Endodermal cell (in vitro differentiated cells): Measurements from ENCODE around the gene ETV6. TPM values are rescaled to one million over a fixed set of nuclear protein-coding genes. Genes with fewer than 3 reads are reported as not detected.

Experiments used
- DNase-seq: peaks from one replicate; pipeline ENCODE4 v3.0.0-alpha.2; 2017
- H3K27ac ChIP-seq: 2 replicates; pipeline ENCODE4 v1.5.1; 2013; ENCODE audit warnings: mild to moderate bottlenecking, low read depth, low read length, moderate library complexity
- H3K27me3 ChIP-seq: 2 replicates; pipeline ENCODE4 v1.6.1; 2013; ENCODE audit warnings: mild to moderate bottlenecking, low read length, moderate library complexity; ENCODE audit not compliant: insufficient read depth, control insufficient read depth, poor library complexity, severe bottlenecking
- H3K36me3 ChIP-seq: 2 replicates; pipeline ENCODE4 v1.7.0; 2013; ENCODE audit warnings: mild to moderate bottlenecking, low read length, moderate library complexity; ENCODE audit not compliant: control insufficient read depth, insufficient read depth
- H3K4me1 ChIP-seq: one replicate; pipeline ENCODE4 v1.7.0; 2013; ENCODE audit warnings: low read length; ENCODE audit not compliant: control insufficient read depth, insufficient read depth
- H3K4me3 ChIP-seq: 2 replicates; pipeline ENCODE4 v1.5.1; 2013; ENCODE audit warnings: mild to moderate bottlenecking, low read length, moderate library complexity
- H3K9ac ChIP-seq: 2 replicates; pipeline ENCODE4 v1.6.1; 2013; ENCODE audit warnings: mild to moderate bottlenecking, low read length, moderate library complexity; ENCODE audit not compliant: poor library complexity, severe bottlenecking; ENCODE audit errors: extremely low read depth
- H3K9me3 ChIP-seq: 2 replicates; pipeline ENCODE4 v1.6.1; 2013; ENCODE audit warnings: mild to moderate bottlenecking, low read length, moderate library complexity; ENCODE audit not compliant: control insufficient read depth
- H3K27ac Mint-ChIP-seq: 2 replicates; pipeline ENCODE4 v1.8.0; 2020; ENCODE audit warnings: mixed read lengths
- H3K27me3 Mint-ChIP-seq: 2 replicates; pipeline ENCODE4 v1.8.0; 2021; ENCODE audit warnings: mild to moderate bottlenecking, mixed read lengths; ENCODE audit not compliant: insufficient read depth
- H3K36me3 Mint-ChIP-seq: 2 replicates; pipeline ENCODE4 v1.8.0; 2020; ENCODE audit warnings: low read depth, mixed read lengths
- H3K4me1 Mint-ChIP-seq: 2 replicates; pipeline ENCODE4 v1.8.0; 2020; ENCODE audit warnings: mixed read lengths
- H3K4me3 Mint-ChIP-seq: 2 replicates; pipeline ENCODE4 v1.8.0; 2020; ENCODE audit warnings: mild to moderate bottlenecking, moderate library complexity, mixed read lengths
- H3K9me3 Mint-ChIP-seq: 2 replicates; pipeline ENCODE4 v1.8.0; 2020; ENCODE audit warnings: mild to moderate bottlenecking, mixed read lengths
- CTCF ChIP-seq: fragments of 200-600 bp; sonication (generic); conservative IDR thresholded peaks from 2 replicates; pipeline ENCODE4 v1.5.0; 2021; ENCODE audit warnings: antibody characterized with exemption, mild to moderate bottlenecking
- WGBS, 2 experiments: methylation state at CpG; one replicate each; pipeline versions ENCODE4 v1.1.5 to v1.1.7; 2013; ENCODE audit warnings: missing lambda C conversion rate in 2 of 2, mixed read lengths in 1 of 2; ENCODE audit not compliant: insufficient coverage in 1 of 2, insufficient read length in 1 of 2; 5-methylcytosine and 5-hydroxymethylcytosine counted together
- total RNA-seq, 2 donors: library from RNA; stranded (reverse); fragmentation: NEBNext Ultra II Directional in 1 of 2; extraction: Animal tissue kit (Norgen Biotek cat#: 25700) in 1 of 2; gene quantifications; 2 replicates in 1 of 2; 3 replicates in 1 of 2; pipeline ENCODE4 v1.2.1, GENCODE V29; 2021

Gene ETV6
- total RNA-seq, 2 donors from 2014 or later = 9.3 to 22.1 TPM

- no peaks in the 10 kb centered on the region for H3K9me3 ChIP-seq
- H3K4me1 ChIP-seq = peaks cover 7% of the 10 kb centered on the region
- Mint-ChIP-seq H3K9me3 (no peaks in the 10 kb centered on the region), H3K4me3 (no peak overlapping the region), H3K27ac (peak overlapping the region; percentile 23), H3K4me1 (peaks cover 25% of the 10 kb centered on the region), H3K36me3 (peaks cover 24% of the 10 kb centered on the region), H3K27me3 (no peaks in the 10 kb centered on the region)
- no peaks in the 10 kb centered on the region for H3K27me3 ChIP-seq
- H3K9ac ChIP-seq = no peak overlapping the region
- no peak overlapping the region for H3K4me3 ChIP-seq
- no peak for TF ChIP-seq CTCF
- 73 to 83% methylated on average over 4 to 14 of the region's 14 CpGs for whole genome bisulfite sequencing, 2 experiments
- peaks cover 23% of the 10 kb centered on the region for H3K36me3 ChIP-seq
- peak overlapping the region; percentile 52 for H3K27ac ChIP-seq
- DNase-seq = peak; percentile 71
These were observed 228.7 kb downstream of the ETV6 start for GRCh38 chr12:11877869-11878780.

DNA sequence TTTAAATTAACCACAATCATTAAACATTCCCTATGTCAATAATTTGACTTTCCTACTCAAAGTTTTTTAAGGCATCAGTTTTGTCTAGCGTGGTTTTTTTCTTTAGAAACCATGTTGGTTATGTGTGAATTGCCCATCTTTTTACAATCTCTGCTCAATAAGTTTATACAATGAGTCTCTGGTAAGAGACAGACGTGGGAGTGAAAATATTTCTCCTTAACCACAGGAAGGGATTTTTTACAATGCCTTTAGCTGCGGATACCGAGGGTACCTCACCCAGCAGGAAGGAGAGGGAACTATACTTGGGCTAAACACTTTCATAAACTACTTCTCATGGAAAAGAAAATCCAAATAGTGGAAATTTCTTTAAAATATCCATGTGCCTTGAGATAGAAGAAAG is 229.8 kb downstream of the ETV6 start:
- H3K36me3 Mint-ChIP-seq = peaks cover 32% of the 10 kb centered on the region
- H3K4me1 Mint-ChIP-seq = peaks cover 25% of the 10 kb centered on the region
- Histone ChIP-seq H3K36me3 (peaks cover 26% of the 10 kb centered on the region), H3K9ac (no peak overlapping the region), H3K4me1 (peaks cover 7% of the 10 kb centered on the region), H3K9me3 (no peaks in the 10 kb centered on the region), H3K27ac (no peak overlapping the region), H3K4me3 (no peak overlapping the region), H3K27me3 (no peaks in the 10 kb centered on the region)
- no peak overlapping the region for H3K27ac Mint-ChIP-seq
- DNase-seq = no peak
- H3K9me3 Mint-ChIP-seq = no peaks in the 10 kb centered on the region
- no peaks in the 10 kb centered on the region for H3K27me3 Mint-ChIP-seq
- H3K4me3 Mint-ChIP-seq = no peak overlapping the region
- TF ChIP-seq CTCF = no peak
- WGBS, 2 experiments = 79% methylated on average over 2 of the region's 4 CpGs; no CpG with 5 or more reads in 1 of the 2 experiments

DNA sequence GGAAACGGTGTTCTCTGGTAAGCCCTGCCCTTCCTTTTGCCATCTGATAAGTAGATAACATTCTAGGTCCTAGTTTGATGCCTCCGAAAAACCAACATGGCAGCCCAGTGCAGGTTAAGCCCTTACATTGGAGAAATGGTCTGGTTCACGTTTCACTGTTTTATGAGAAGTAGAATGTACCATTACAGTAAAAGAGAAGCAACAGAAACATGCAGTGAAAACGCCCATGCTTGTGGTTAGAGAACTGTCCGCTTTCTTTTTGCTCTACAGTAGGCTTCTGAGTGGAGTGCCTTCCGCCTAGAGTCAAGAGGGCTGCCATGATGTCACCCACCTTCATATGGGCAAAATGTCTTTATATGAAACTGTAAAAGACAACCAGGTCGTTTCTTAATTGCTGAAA is 230.9 kb downstream of the ETV6 start:
- 94 to 97% methylated on average over 5 to 7 of the region's 7 CpGs for WGBS, 2 experiments
- H3K4me3 Mint-ChIP-seq = no peak overlapping the region
- no peak for DNase-seq
- TF ChIP-seq CTCF = no peak
- peaks cover 40% of the 10 kb centered on the region for H3K36me3 Mint-ChIP-seq
- H3K4me1 Mint-ChIP-seq = peaks cover 28% of the 10 kb centered on the region
- Histone ChIP-seq H3K27ac (no peak overlapping the region), H3K4me1 (peaks cover 7% of the 10 kb centered on the region), H3K4me3 (no peak overlapping the region), H3K27me3 (no peaks in the 10 kb centered on the region), H3K9me3 (no peaks in the 10 kb centered on the region), H3K36me3 (peaks cover 35% of the 10 kb centered on the region), H3K9ac (no peak overlapping the region)
- H3K27me3 Mint-ChIP-seq = no peaks in the 10 kb centered on the region
- H3K27ac Mint-ChIP-seq = no peak overlapping the region
- H3K9me3 Mint-ChIP-seq = no peaks in the 10 kb centered on the region
